Skin epidermis (tissue), 12 donors: ENCODE measurements around the gene SLC30A3.

Source experiments
- H3K27ac ChIP-seq, 21 experiments: fragments of 200-600 bp; sonication (generic) in 11 of 21; one replicate each; pipeline ENCODE4 v1.5.0; 2020; ENCODE audit warnings: mild to moderate bottlenecking in 3 of 21, inconsistent platforms in 2 of 21, moderate library complexity in 2 of 21
- H3K4me3 ChIP-seq, 7 experiments: fragments of 200-600 bp; sonication (generic) in 2 of 7; one replicate each; pipeline ENCODE4 v1.5.0; 2020; ENCODE audit warnings: inconsistent platforms in 2 of 7, mild to moderate bottlenecking in 2 of 7, moderate library complexity in 1 of 7

Gene SLC30A3

DNA sequence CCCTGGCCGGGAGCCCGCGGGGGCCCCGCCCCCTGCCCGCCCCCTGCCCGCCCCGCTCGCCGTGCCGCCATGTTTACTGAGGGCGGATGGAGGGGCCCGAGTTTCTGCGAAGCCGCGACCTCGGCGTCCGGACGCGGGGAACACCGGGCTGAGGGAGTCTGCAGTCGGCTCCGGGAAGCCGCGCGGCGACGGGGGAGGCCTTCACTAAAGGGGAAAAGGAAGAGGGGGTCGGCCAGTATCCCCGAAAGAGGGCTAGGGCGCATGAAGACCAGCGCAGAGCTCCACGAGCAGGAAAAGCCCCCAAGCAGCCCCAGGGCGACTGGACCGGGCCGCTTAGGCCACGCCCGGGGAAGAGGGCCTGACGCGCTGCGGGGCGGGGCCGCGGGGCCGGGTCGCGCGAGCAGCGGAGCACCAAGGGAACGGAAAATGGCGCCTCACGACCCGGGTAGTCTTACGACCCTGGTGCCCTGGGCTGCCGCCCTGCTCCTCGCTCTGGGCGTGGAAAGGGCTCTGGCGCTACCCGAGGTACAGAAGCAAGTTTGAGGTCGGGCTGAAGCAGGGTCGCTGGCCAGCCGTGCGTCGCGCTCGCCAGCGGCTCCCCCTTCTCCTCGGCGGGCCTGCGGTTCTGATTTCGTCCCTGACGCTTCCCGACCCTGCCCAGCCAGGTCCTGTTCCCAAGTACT, 50.8 kb downstream of the SLC30A3 start, which contains the start of the genes ATRAID and SLC5A6:
ATRAID (plus strand) TSS at position 99 of the 683 bp plus-strand sequence; CDS start at position 427, 328 bp downstream.
SLC5A6 (minus strand) TSS at position 326 of the 683 bp plus-strand sequence. CDS start 4,618 bp downstream, outside the sequence.
- Histone ChIP-seq H3K4me3 (peak within 1 kb of the TSS; percentile 52 to 82 (median 70)), H3K27ac (peak within 1 kb of the TSS; percentile 89 to 99 (median 98))

DNA sequence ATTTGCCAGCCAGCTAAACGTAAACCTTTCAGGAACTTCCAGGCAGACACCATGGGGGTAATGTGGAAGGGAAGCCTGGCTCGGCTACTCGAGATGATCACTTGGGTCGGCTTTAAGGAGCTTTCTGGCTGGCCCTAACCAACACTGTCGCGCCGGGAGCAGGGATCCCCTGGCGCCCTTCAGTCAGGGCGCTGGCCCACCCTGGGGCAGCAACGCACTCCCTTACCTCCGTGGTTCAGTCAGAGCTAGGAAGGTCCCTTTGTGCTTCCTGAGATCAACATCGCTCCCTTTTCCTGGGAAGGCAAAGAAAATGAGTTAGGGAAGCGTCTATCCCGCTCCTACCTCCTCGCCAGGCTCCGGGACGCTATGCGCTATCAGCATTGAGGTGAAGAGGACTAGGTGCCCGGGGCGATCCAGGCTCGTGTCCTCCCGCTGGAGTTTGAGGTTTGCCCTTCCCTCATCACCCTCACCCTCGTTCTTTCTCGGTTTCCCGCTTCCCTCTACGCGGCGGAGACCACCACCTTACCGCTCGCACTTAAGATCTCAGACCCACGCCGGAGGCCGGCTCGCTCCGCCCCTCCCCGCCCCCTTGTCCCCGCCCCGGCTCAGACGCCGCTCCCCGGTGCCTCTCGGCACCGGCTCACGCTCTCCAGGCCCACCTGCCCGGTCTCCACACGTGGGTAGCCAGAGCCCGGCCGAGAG, 51.5 kb downstream of the SLC30A3 start:
- H3K27ac ChIP-seq: peak overlapping the region in 20 of 21 experiments; percentile 89 to 99 (median 98)
- peak overlapping the region; percentile 52 to 82 (median 70) for H3K4me3 ChIP-seq

DNA sequence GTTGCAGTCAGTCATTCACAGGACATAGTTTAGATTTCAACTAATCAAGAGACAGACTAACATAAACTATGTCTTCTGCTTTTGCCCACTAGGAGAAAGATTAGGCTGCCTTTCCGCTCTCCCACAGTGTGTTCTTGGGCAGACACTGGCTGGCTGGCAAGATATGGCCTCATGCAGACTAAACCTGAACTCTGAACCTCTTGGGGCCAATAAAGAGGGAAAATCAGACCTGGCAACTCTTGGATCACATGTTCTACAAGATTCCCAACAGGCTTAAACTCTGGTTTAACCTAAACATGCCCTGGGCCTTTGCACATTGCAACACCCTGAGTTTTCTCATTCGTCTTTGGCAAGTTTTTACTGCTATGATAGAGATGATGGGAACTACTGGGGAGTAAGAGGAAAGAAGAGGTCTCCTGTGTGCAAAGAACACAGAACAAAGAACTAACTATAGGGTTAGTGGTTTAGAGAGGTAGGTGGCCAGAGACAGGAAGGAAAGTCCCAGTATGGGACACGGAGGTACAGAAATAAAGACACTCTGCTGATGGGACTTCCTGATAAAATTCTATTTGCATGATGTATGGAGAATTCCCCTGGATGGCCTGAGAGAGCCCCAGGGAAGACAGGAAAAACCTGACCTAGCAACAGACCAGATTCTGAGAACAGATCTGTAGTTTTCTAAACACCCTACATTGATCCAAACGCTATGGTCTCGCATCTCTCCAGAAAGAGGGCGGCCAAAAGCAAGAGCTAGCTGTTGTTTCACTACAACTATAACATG, 53.0 kb downstream of the SLC30A3 start:
- Histone ChIP-seq H3K27ac (peak overlapping the region in 2 of 21 experiments; percentile 48 to 95), H3K4me3 (no peak overlapping the region)

DNA sequence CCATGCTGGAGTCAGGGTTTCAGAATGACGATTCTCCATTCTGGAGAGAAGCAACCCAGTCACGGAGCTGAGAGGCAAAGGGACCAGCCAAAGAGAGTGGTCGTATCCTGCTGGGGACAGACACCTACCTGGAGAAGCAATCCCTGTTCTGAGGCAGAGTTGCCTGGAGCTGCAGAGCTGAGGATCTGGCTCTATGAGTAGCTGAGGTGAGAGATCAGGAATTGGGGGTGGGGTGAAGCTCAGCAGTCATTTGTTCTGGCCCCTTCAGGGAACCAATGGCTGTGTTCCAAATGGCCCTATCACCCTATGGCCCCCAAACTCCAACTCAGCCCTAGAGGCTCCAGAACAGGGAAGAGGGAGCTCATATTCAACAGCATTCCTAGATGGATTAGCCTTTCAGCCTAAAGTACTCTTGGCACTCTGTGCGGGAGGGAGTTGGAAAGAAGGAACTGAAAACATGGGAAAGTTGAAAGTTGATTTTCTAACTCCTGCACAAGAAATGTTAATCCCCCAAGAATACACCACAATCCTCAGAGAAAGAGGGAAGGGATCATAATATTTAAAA, 54.3 kb downstream of the SLC30A3 start:
- Histone ChIP-seq H3K27ac (no peak overlapping the region), H3K4me3 (no peak overlapping the region)

DNA sequence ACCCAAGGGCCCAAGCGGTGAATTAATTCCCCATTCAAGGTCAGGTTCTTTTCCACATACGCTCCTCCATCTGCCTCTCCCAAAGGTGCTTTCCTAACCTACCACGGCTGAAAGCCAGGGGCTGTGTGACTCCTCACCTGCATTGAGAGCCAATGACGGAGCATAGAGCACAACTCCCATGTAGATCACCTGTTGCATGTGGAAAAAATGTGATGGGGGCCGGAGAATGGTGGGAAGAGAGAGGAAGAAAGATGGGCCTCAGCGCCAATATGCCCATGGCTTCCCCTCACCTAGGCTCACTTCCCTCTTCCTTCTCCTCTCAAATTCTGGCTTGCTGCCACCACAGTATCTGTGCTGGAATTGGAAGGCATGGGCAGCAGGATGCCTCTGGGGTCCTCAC, 56.5 kb downstream of the SLC30A3 start:
- no peak overlapping the region for H3K27ac ChIP-seq
- H3K4me3 ChIP-seq: no peak overlapping the region

DNA sequence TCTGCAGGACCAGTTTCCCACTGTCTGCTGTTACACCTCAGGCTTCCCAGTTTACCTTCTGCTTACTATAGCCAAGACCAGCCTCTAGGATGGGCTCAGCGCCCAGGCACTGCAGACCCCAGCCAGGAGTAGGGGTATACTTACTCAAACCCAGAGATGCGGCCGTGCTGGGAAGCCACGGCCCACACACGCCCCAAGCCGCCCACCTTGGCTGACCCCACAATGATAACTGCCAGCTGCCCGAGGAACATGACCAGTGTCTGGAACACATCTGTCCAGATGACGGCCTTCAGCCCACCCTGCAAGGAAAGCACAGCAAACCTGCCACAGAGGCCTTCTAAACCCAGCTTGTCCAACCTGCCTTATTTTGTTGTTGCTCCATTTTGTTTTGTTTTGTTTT, 57.6 kb downstream of the SLC30A3 start:
- Histone ChIP-seq H3K4me3 (no peak overlapping the region), H3K27ac (no peak overlapping the region)

DNA sequence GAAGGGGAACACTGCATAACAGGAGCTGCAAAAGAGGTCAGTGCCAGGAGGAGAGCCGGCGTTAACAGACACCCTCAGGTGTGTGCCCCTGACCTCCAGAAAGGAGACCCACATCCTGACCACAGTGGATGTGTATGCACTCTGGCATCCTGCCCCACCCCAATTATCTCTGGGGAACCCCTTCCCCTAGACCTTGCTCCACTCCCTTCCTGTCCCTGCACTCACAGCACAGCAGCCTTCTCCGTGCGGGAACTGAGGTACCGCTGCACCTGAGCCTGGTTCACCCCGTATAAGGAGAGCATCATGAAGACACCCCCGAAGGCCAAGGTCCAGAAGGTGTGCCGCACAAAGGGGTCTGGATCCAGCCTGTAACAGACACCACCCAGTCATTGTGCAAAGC, 58.3 kb downstream of the SLC30A3 start:
- Histone ChIP-seq H3K4me3 (no peak overlapping the region), H3K27ac (no peak overlapping the region)

DNA sequence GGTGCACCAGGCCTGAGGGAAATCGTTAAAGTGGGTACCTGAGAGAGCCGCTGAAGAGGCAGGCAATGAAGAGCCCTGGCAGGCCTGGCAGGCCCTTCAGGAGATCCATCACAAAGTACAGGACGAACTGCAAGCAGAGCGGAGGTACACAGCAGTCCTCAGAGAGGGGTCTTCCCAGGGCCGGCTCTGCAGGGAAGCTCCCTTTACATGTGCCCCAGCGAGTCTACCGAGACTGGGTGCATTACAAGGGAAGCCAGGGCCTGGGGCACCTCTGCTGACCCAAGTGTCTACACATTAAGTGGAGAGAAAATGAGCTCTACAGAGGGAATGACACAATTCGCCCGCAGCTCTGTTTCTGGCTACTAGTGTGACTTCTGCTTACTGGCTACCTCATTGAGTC, 59.1 kb downstream of the SLC30A3 start:
- no peak overlapping the region for H3K27ac ChIP-seq
- H3K4me3 ChIP-seq: no peak overlapping the region
